HFFc6 (cell line): ENCODE results near the gene FAT3. TPM values are rescaled to one million over a fixed set of nuclear protein-coding genes. Genes with fewer than 3 reads are reported as not detected.

Experiments
- DNase-seq: peaks from one replicate; pipeline ENCODE4 v3.0.0-alpha.2; 2018
- H3K27ac Mint-ChIP-seq: 2 replicates; pipeline ENCODE4 v1.8.0; 2020; ENCODE audit warnings: mild to moderate bottlenecking, mixed read lengths
- H3K27me3 Mint-ChIP-seq: 2 replicates; pipeline ENCODE4 v1.8.0; 2021; ENCODE audit warnings: mild to moderate bottlenecking, moderate library complexity, mixed read lengths; ENCODE audit not compliant: insufficient read depth
- H3K36me3 Mint-ChIP-seq: 2 replicates; pipeline ENCODE4 v1.8.0; 2021; ENCODE audit warnings: low read depth, mixed read lengths
- H3K4me1 Mint-ChIP-seq: 2 replicates; pipeline ENCODE4 v1.8.0; 2020; ENCODE audit warnings: low read depth, mixed read lengths
- H3K4me3 Mint-ChIP-seq: 2 replicates; pipeline ENCODE4 v1.8.0; 2020; ENCODE audit warnings: mild to moderate bottlenecking, moderate library complexity, mixed read lengths
- H3K9me3 Mint-ChIP-seq: 2 replicates; pipeline ENCODE4 v1.8.0; 2020; ENCODE audit warnings: mild to moderate bottlenecking, mixed read lengths
- CTCF ChIP-seq: fragments of 200-600 bp; sonication (generic); IDR thresholded peaks from 2 replicates; pipeline ENCODE4 v1.5.0; 2021; ENCODE audit warnings: antibody characterized with exemption, mild to moderate bottlenecking
- total RNA-seq, 6 experiments: library from RNA; stranded (reverse); fragmentation: NEBNext Ultra II Directional; extraction: Animal tissue kit (Norgen Biotek cat#: 25700); gene quantifications; 2 replicates in 1 of 6; 3 replicates in 5 of 6; pipeline ENCODE4 v1.2.3, GENCODE V29; 2021

The FAT3 gene
- total RNA-seq, 6 experiments from 2014 or later = 0.20 to 3.2 (median 0.92) TPM

DNA sequence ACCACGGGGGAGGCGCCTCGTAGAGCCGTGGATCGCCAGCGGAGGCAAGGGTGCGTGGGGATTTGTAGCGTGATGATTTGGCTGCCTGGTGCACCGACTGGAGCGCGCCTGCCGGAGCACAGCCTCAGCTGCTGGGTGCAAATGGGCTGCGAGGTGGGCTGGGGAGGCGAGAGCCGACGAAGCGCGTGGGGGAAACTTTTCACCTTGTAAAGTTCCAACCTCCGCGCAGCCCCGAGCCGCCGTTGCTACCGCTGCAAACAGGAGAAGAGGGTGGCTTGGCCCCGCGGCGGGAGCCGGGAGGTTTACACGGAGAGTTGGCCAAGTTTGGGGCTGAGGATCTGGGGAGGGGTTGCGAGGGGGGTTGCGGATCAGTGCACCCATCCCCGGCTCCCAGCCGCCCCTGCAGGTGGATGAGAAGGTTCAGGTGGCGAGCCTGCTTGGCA, 528 bp downstream of the FAT3 start:
- Mint-ChIP-seq H3K4me1 (peaks cover 24% of the 10 kb centered on the region), H3K27me3 (peaks cover 26% of the 10 kb centered on the region), H3K4me3 (peak overlapping the region; percentile 81), H3K27ac (no peak overlapping the region), H3K36me3 (no peaks in the 10 kb centered on the region; the same call in 1 of the 2 replicates), H3K9me3 (no peaks in the 10 kb centered on the region)
- no peak for DNase-seq
- no peak for TF ChIP-seq CTCF

DNA sequence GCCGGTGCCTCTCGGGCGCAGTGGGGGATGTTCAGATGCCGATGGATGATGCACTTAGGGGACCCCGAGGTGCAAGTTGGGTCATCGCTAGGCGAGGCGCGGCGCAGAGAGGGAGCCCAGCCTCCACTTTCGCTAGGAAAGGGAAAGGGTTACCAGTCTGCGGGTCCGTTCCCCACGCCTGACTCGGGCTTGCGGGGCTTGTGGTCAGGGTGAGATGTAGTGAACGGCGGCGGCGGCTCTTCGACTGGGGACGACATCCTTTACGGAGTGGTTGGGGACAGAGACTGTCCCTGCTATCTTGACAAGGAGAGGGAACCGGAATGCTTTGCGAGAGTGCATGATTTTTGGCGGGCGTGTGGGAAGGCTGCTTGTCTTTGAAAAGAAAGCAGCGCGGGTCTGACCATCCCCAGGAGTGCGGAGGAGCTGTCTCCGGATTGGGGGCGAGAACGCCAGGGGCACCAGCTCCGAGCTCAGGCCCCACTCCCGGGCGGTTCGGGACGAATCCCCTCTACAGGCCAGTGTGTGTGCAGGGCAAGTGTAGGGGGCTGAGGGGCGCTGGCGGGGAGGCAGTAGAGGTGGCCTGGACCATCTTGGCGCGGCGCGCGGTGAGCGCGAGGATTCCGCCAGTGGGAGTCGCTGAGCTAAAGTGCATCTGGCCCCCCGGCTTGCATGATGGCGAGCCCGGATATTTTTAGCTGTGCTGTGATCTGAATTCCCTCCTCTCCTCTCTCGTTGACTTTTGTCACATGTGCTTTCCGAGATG, 1.1 kb downstream of the FAT3 start:
- Mint-ChIP-seq H3K4me3 (peak overlapping the region; percentile 81), H3K36me3 (no peaks in the 10 kb centered on the region; the same call in 1 of the 2 replicates), H3K27me3 (peaks cover 26% of the 10 kb centered on the region), H3K4me1 (peaks cover 24% of the 10 kb centered on the region), H3K27ac (no peak overlapping the region; the same call in 1 of the 2 replicates), H3K9me3 (no peaks in the 10 kb centered on the region)
- no peak for DNase-seq
- TF ChIP-seq CTCF = no peak

DNA sequence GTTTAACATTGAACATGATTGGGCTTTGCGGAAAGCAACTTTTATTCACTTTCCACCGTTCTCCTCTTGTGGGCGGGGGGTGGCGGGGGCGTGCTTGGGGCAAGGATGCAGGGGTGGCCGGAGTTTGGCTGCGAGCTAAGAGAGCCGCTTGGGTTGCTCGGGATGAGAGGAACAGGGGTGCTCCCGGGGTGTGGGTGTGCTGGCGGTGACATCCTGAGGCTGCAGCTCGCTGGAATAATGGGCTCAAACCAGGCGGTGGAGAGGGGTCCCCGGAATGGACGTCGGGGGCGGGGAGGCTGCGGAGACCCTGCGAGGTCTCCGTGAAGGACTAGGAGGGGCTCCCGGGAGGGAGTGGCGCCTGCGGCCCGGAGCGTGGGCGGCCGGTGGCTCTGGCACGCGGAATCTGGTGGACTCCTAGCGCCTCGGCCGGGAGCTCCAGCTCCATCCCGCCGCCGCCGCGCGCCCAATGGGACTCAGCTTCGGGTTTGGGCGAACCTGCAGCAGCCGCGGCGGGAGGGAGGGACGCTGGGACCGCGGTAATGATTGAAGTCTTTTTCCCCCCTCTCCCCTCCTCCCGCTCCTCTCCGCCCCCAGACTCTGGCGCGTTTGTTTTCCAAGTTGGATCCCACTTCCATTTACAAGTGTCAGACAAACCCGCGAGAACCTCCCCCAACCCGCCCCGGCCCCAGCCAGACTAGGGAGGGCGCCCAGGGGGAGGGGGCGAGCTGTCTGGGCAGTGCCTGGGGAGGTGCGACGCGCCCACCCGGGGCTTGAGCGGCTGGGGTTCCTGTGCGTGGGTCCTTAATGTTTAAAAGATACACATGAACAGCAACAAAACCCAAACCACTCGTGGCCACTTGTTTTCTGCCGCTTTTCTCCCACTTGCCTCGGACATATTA, 2.0 kb downstream of the FAT3 start:
- no peak for DNase-seq
- Mint-ChIP-seq H3K27ac (no peak overlapping the region), H3K36me3 (no peaks in the 10 kb centered on the region), H3K4me3 (peak overlapping the region; percentile 81), H3K9me3 (no peaks in the 10 kb centered on the region), H3K27me3 (peaks cover 26% of the 10 kb centered on the region), H3K4me1 (peaks cover 24% of the 10 kb centered on the region)
- no peak for TF ChIP-seq CTCF

GRCh38 chr11:92227230-92227814, 2.7 kb downstream of the FAT3 start:
- TF ChIP-seq CTCF = no peak
- peaks cover 26% of the 10 kb centered on the region for H3K27me3 Mint-ChIP-seq
- no peak overlapping the region for H3K27ac Mint-ChIP-seq
- DNase-seq = no peak
- peak overlapping the region; percentile 38; the same call in 1 of the 2 replicates for H3K4me3 Mint-ChIP-seq
- no peaks in the 10 kb centered on the region for H3K9me3 Mint-ChIP-seq
- no peaks in the 10 kb centered on the region for H3K36me3 Mint-ChIP-seq
- peaks cover 24% of the 10 kb centered on the region for H3K4me1 Mint-ChIP-seq
